NB4 (cell line): ENCODE results near the gene VEPH1.

Experiments used
- CTCF ChIP-seq: IDR thresholded peaks from one replicate; pipeline ENCODE4 v1.5.1; 2012; ENCODE audit warnings: low read depth, low read length
- MAX ChIP-seq: IDR thresholded peaks from 2 replicates; pipeline ENCODE4 v1.6.1; 2011; ENCODE audit warnings: low read depth, low read length
- MYC ChIP-seq: IDR thresholded peaks from 2 replicates; pipeline ENCODE4 v1.6.1; 2011; ENCODE audit warnings: low read depth, low read length
- POLR2A ChIP-seq: IDR thresholded peaks from 2 replicates; pipeline ENCODE4 v1.6.1; 2011; ENCODE audit warnings: mild to moderate bottlenecking; ENCODE audit not compliant: insufficient read length; ENCODE audit errors: extremely low read depth

GRCh38 chr3:157534725-157535161 lies 31.5 kb upstream of the VEPH1 start:
- TF ChIP-seq CTCF (no peak), POLR2A (no peak), MYC (no peak), MAX (no peak)
